ENCODE measurements around the gene KLRF1.

DNA sequence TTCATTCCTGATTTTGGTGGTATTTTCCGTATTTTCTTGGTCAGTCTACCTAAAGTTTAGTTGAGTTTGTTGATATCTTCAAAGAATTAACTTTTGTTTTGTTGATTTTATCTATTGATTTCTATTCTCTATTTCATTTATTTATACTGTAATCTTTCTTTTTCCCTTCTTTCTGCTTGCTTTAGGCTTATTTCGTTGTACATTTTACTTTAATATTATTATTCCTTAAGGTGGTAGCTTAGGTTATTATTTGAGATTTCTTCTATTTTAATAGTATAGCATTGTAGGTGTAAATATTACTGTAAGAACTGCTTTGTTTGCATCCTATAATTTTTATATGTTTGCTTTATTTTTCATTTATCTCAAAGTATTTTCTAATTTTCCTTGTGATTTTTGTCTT, 21.4 kb upstream of the KLRF1 start:
- TF ChIP-seq POLR2A (IDR thresholded peaks at IDR 0.05) = no peak
- TF ChIP-seq, protein P1, sequence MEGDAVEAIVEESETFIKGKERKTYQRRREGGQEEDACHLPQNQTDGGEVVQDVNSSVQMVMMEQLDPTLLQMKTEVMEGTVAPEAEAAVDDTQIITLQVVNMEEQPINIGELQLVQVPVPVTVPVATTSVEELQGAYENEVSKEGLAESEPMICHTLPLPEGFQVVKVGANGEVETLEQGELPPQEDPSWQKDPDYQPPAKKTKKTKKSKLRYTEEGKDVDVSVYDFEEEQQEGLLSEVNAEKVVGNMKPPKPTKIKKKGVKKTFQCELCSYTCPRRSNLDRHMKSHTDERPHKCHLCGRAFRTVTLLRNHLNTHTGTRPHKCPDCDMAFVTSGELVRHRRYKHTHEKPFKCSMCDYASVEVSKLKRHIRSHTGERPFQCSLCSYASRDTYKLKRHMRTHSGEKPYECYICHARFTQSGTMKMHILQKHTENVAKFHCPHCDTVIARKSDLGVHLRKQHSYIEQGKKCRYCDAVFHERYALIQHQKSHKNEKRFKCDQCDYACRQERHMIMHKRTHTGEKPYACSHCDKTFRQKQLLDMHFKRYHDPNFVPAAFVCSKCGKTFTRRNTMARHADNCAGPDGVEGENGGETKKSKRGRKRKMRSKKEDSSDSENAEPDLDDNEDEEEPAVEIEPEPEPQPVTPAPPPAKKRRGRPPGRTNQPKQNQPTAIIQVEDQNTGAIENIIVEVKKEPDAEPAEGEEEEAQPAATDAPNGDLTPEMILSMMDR (IDR thresholded peaks at IDR 0.05) = no peak
